ENCODE data around the gene DZIP1L.

Gene DZIP1L

DNA sequence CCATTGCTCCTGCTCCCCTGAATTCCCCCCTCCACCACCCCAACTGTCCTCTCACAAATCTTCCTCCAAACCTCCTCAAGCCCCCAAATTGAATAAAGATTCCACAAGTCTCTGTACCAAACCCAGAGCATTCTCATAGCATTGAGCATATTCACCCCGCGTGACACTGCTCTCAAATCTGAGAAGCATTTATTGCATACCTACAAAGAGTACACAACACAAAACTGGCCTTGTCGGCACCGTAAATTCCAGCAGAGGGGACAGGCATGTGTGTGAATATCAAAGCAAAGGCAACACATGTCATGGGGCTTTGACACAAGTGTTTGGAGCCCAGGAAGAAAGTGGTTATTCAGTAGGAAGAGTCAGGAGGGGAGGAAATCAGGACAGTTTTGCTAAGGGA is 102.9 kb downstream of the DZIP1L start:
- Histone ChIP-seq H3K4me3 (ENCODE audit: low read depth, low read length) (no peak overlapping the region), H3K79me2 (ENCODE audit: control insufficient read depth, insufficient read depth, low read length, unreplicated experiment) (no peaks in the 10 kb centered on the region), H3K27me3 (ENCODE audit: insufficient read depth, low read length) (no peaks in the 10 kb centered on the region), H3K36me3 (ENCODE audit: insufficient read depth, low read length) (no peaks in the 10 kb centered on the region), H2AFZ (ENCODE audit: low read length, unreplicated experiment) (no peak overlapping the region), H3K27ac (ENCODE audit: low read depth, low read length) (no peak overlapping the region), H3K4me1 (ENCODE audit: control insufficient read depth, insufficient read depth, low read length, unreplicated experiment) (peaks cover 4% of the 10 kb centered on the region)

All from ACC112 (cell line).